HG03432 (cell line): ENCODE measurements around the gene FAM53B.

Experiments used
- ATAC-seq: cut with Tn5 transposase; IDR thresholded peaks from one replicate; pipeline ENCODE4 v1.9.1; 2021; ENCODE audit warnings: mild to moderate bottlenecking, moderate library complexity; ENCODE audit not compliant: unreplicated experiment

The FAM53B gene

GRCh38 chr10:124666494-124666893, 77.7 kb downstream of the FAM53B start:
- ATAC-seq, result no peak

DNA sequence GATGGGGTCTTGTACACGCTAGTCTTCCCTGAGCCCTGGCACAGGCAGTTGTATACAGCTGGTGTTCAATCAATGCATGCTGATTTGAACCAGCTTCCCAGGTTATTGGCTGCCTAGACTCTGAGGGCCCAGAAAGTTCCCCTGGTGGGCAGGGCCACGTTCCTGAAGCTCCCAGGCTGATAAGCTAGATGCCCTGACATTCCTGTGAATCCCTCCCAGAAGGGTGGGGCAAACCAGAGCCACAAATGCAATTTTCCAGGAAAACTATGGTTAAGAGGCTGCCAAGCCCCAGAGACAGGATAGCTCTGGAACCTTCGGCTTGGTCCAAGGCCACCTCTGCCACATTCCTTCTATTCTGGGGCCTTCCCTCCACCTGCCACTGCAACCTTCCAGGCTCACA, 78.2 kb downstream of the FAM53B start:
- no peak for ATAC-seq

GRCh38 chr10:124665558-124665957, 78.6 kb downstream of the FAM53B start:
- no peak for ATAC-seq

DNA sequence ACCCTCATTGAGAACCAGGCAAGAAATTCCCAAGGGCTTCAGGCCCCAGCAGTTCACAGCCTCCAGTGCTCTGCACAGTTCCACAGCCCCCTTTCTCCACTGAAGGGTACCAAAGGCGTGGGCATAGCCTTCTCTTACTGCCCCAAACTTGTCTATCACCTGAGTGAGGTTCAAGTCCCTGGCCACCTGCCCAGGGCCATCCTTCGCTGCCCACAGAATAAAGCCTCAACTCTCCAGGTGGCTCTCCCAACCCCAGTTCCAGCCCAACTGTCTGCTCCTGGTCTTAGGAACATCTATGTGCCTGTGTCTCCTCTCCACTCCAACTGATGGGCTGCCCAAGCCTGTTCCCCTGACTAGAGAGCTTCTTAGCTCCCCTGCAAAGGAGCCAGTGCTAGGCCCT, 79.1 kb downstream of the FAM53B start:
- no peak for ATAC-seq

DNA sequence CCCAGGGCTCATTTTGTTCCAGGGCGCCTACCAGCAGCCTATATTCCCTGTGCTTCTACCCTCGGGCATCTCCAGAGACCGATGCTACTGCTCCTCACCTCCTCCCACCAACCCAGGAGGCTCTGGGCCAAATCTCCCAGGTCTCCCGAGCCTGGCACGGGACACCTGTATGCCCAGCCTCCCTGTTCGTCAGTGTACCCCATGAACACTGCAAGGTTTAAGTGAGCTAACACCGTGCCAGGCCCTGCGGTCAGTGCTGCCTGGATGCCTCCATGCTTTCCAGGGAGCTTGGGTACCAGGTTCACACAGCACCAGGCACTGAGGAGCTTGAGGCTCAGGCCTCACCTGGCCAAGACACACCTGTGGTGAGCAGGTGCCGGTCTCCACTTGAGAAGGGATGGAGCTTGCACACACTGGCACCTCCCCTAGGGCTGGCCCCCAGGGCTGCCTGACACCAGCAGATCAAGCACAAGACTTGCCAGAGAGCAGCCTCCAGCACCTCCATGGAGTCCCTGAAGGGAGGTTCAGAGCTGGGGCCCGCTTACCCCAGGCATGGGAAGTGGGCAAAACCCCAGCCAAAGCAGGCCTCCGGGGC, 80.3 kb downstream of the FAM53B start:
- no peak for ATAC-seq

DNA sequence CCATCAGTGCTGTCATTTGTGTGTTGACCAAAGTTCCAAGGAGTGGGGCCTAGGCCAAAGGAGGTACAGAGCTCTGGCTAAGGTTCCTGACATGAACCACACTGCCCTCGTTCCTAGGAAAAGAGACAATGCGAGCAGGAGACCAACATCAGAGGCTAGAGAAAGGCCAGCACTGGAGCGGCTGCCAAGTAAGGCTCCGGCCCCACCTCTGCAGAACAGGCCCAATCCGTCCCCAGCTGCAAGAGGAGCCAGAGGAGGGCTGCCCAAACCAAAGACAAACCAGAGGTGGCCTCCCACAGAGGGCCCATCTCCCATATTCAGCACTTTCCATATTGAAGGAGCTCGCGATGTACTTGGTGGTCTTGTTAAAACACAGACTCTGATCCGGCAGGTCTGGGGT, 81.0 kb downstream of the FAM53B start:
- ATAC-seq, result no peak

GRCh38 chr10:124661660-124662180, 82.5 kb downstream of the FAM53B start:
- no peak for ATAC-seq

DNA sequence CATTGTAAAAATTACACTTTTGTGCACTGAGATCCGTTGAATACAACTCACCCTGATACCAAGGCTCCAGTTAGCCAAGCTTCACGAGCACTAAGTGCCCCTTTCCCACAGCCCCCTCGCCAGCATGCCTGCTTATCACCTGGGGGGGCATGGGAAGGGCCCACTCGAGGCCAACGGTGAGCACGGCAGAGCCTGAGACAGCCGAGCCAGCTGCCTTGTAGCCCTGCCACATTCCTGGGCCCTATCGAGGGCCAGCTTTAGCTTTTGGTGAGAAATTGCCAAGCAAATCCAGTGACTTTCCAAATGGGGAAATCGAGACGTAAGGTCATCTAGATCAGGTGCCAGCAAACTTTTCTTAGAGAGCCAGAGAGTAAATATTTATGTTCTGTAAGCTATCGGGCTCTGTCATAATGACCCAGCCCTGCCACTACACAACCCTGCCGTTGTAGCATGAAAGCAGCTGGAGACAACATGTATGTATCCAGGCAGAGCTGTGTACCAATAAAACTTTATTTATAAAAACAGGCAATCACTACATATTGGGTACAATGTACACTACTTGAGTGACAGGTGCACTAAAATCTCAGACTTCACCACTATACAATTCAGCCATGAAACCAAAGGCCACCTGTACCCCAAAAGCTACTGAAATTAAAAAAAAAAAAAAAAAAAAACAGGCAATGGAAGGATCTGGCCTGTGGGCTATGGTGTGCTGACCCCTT, 83.6 kb downstream of the FAM53B start:
- no peak for ATAC-seq

- no peak for ATAC-seq
Observed at GRCh38 chr10:124659380-124659779, 84.8 kb downstream of the FAM53B start.

DNA sequence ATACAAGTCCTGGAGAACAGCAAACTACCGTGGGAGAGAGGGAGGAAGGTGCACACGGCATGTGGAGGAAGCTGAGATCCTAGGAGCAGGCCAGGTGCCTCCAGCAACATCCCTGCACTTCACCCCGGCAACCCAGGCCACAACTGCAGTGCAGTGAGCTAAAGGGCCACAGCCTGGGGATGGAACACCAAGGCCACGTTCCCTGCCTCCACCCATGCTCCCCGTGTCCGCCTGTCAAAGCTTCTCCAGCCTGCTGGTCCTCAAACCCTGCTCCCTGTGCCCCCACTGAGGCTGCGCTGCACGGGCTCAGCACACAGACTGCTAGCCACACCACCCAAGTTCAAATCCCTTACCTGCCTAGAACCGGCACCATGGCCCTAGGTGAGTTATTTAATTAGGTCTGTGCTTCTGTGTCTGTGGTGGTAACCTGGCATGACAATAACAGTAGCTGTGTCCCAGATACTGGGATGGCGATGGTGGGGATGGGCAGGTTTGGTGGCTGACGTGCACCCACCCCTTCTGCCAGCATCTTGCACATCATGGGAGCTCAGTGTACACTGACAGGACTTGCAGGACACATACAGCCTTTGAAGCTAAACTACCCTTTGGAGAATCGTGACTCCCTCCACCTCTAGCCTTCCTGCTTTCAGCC, 85.5 kb downstream of the FAM53B start:
- ATAC-seq, result no peak

GRCh38 chr10:124657806-124658205, 86.4 kb downstream of the FAM53B start:
- ATAC-seq, result no peak

DNA sequence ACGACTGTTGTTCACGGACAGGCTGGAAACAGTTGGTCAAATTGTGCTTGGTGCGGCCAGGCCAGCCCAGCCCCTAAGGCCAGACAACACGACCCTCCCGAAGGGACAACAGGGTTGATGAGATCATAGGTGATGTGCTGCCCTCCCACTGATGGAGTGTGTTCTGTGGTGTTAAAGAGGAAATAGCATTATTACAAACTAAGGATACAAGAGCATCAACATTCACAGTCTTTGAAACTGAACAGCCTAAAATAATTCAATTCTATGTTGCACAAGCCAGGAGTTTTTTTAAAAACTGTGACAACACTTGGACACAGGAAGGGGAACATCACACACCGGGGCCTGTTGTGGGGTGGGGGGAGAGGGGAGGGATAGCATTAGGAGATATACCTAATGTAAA, 87.6 kb downstream of the FAM53B start:
- no peak for ATAC-seq

DNA sequence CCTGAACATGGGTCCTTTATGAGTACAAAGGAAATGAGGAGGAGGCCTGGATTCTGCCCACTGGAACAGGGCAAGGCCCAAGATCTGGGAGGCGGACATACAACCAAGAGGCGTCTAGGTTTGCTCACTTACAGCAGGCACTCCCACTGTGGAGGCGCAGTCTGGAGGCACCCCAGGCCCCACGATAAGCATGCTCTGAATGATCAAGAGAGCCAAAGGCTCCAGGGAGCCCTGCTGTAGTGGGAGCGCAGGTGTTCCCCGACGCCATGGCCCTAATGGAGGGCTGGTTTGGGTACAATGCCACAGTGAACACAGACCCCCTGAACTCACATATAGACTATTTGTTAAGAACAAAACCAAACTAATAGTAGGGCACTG, 88.1 kb downstream of the FAM53B start:
- no peak for ATAC-seq

GRCh38 chr10:124655191-124656112, 88.7 kb downstream of the FAM53B start:
- ATAC-seq, result no peak

GRCh38 chr10:124654686-124655085, 89.5 kb downstream of the FAM53B start:
- ATAC-seq, result no peak

DNA sequence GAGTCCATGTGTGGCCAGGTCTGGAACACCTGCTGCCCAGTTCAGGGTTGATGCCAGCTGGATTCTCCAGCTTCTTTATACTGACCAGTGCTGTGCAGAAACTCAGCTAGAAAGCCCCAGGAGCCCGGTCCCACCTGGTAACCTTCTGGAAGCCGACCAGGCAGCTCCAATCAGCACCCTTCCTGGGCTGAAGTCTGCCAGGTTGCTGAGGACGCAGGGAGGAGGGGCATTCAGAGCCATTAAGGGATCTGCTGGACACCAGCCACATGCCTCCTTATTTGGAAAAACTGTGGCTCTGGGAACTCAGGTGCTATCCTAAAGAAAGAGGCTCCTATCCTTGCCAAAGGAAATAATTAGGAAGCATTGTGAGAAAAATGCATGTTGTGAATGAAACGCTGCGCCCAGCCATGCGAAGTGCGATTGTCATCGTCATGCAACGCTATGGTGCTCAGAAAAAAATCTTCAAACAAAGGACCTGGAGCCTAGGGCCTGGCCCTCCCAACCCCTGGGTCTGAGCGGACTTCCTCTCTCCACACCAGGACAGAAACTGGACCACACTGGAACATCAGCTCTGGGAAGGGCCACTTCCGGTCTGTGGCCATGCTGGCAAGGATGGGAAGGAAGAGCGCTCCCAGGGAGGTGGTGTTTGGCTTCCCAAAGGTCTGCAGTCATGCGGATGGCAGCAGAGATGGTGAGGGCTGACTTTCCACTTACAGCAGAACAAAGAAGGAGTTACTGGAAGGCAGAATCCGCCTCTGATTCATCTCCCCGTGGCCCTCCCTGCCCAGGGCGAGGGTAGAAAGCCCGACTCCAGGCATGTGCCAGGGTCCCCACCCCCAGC, 90.1 kb downstream of the FAM53B start:
- no peak for ATAC-seq

GRCh38 chr10:124653311-124653710, 90.9 kb downstream of the FAM53B start:
- ATAC-seq, result no peak

- ATAC-seq, result no peak
Observed at GRCh38 chr10:124652701-124653100, 91.5 kb downstream of the FAM53B start.

- ATAC-seq, result no peak
Observed at GRCh38 chr10:124652200-124652599, 92.0 kb downstream of the FAM53B start.

DNA sequence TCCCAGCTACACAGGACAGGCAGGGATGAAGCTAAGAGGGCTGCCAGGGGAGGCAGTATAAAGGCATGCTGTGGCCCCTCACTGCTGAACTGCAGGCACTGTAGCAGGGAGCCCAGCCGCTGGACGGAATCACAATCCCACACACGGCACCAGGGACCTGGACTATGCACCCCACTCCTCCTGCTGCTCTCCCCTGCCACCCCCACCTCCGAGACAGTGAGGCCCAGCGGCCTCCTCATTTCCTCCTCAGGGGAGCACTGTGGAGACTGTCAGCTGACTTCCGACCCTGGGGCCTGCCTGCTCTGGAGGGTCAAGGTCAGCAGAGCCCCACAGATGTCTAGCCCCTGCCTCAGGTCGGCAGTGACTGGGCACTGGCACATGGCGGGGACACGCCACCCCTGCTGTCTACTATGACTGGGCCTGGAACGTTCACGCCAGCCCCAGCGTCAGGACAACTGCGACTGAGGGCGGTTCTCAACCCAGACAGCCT, 92.7 kb downstream of the FAM53B start:
- ATAC-seq, result no peak
